WTC11 (cell line): ENCODE data around the gene MAGI2. TPM values are rescaled to one million over a fixed set of nuclear protein-coding genes. Genes with fewer than 3 reads are reported as not detected.

ENCODE experiments used
- ATAC-seq: fragments of 200-7000 bp; cut with Tn5 transposase; 2 replicates; pipeline ENCODE4 v1.10.0; 2021; ENCODE audit warnings: mild to moderate bottlenecking, moderate library complexity
- CTCF ChIA-PET: fragments of 300-600 bp; sonication (Branson Sonifier 250); formaldehyde crosslinking; loops from one replicate; lab custom pipeline; 2021; ENCODE audit warnings: antibody characterized with exemption; lab: Charles Lee
- POLR2A ChIA-PET: fragments of 350-600 bp; sonication (Branson Sonifier 250); formaldehyde crosslinking; loops from one replicate; lab custom pipeline; 2021; ENCODE audit warnings: antibody characterized with exemption; lab: Charles Lee
- DNase-seq: peaks from one replicate; pipeline ENCODE4 v3.0.0; 2021; ENCODE audit warnings: low spot score
- H3K27ac Mint-ChIP-seq: 2 replicates; pipeline ENCODE4 v1.8.0; 2021; ENCODE audit warnings: mixed read lengths
- H3K27me3 Mint-ChIP-seq: 2 replicates; pipeline ENCODE4 v1.8.0; 2021; ENCODE audit warnings: low read depth, mild to moderate bottlenecking, moderate library complexity, mixed read lengths
- H3K36me3 Mint-ChIP-seq: 2 replicates; pipeline ENCODE4 v1.8.0; 2021; ENCODE audit warnings: mixed read lengths
- H3K4me1 Mint-ChIP-seq: 2 replicates; pipeline ENCODE4 v1.8.0; 2022; ENCODE audit warnings: mixed read lengths
- H3K4me3 Mint-ChIP-seq: 2 replicates; pipeline ENCODE4 v1.8.0; 2021; ENCODE audit warnings: mild to moderate bottlenecking, moderate library complexity, mixed read lengths
- H3K9me3 Mint-ChIP-seq: 2 replicates; pipeline ENCODE4 v1.8.0; 2021; ENCODE audit warnings: mixed read lengths
- CREB1 ChIP-seq: sonication (generic); formaldehyde crosslinking; IDR thresholded peaks from 2 replicates; pipeline ENCODE4 v1.8.0; 2023; ENCODE audit warnings: mild to moderate bottlenecking, missing genetic modification reagents
- ETV6 ChIP-seq: sonication (generic); formaldehyde crosslinking; IDR thresholded peaks from 2 replicates; pipeline ENCODE4 v1.8.1; 2022; ENCODE audit warnings: mild to moderate bottlenecking, missing genetic modification reagents
- FOXP1 ChIP-seq: sonication (generic); formaldehyde crosslinking; IDR thresholded peaks from 2 replicates; pipeline ENCODE4 v1.8.0; 2022; ENCODE audit warnings: missing genetic modification reagents, mild to moderate bottlenecking, moderate library complexity, borderline replicate concordance
- GRHL2 ChIP-seq: fragments of 250-450 bp; sonication (Bioruptor Pico); IDR thresholded peaks from 2 replicates; pipeline ENCODE4 v1.8.0; 2022; ENCODE audit warnings: mild to moderate bottlenecking, moderate library complexity; ENCODE audit not compliant: insufficient replicate concordance, severe bottlenecking
- MYBL2 ChIP-seq: sonication (generic); formaldehyde crosslinking; IDR thresholded peaks from 2 replicates; pipeline ENCODE4 v1.8.1; 2023; ENCODE audit warnings: mild to moderate bottlenecking, moderate library complexity, missing genetic modification reagents
- NFATC4 ChIP-seq: fragments of 250-450 bp; sonication (Bioruptor Pico); IDR thresholded peaks from 2 replicates; pipeline ENCODE4 v1.9.0; 2021; ENCODE audit warnings: mild to moderate bottlenecking
- NFYB ChIP-seq: sonication (generic); formaldehyde crosslinking; conservative IDR thresholded peaks from 2 replicates; pipeline ENCODE4 v1.8.0; 2022; ENCODE audit warnings: low read depth, missing genetic modification reagents
- SMAD4 ChIP-seq: sonication (generic); formaldehyde crosslinking; IDR thresholded peaks from 2 replicates; pipeline ENCODE4 v1.8.0; 2022; ENCODE audit warnings: mild to moderate bottlenecking, missing genetic modification reagents
- SP1 ChIP-seq: sonication (generic); formaldehyde crosslinking; conservative IDR thresholded peaks from 2 replicates; pipeline ENCODE4 v1.8.1; 2022; ENCODE audit warnings: missing genetic modification reagents
- TEAD1 ChIP-seq: sonication (generic); formaldehyde crosslinking; IDR thresholded peaks from 2 replicates; pipeline ENCODE4 v1.8.0; 2022; ENCODE audit warnings: mild to moderate bottlenecking, missing genetic modification reagents
- ZNF281 ChIP-seq: sonication (generic); formaldehyde crosslinking; IDR thresholded peaks from 2 replicates; pipeline ENCODE4 v1.8.0; 2023; ENCODE audit warnings: mild to moderate bottlenecking, missing genetic modification reagents
- ZNF423 ChIP-seq: fragments of 250-450 bp; sonication (Bioruptor Pico); IDR thresholded peaks from 2 replicates; pipeline ENCODE4 v2.1.2; 2022; ENCODE audit warnings: mild to moderate bottlenecking, moderate library complexity
- total RNA-seq: library from RNA; stranded (reverse); gene quantifications from 3 replicates; pipeline ENCODE4 v1.2.3, GENCODE V29; 2021
- TF ChIP-seq, protein P1 (sequence below): fragments of 250-450 bp; sonication (Bioruptor Pico); IDR thresholded peaks from 2 replicates; pipeline ENCODE4 v1.8.0; 2021; ENCODE audit warnings: mild to moderate bottlenecking
- TF ChIP-seq, protein P2 (sequence below): fragments of 200-600 bp; IDR thresholded peaks from 2 replicates; pipeline ENCODE4 v1.8.0; 2022; ENCODE audit warnings: antibody characterized with exemption

MAGI2 gene
- total RNA-seq, 1 experiment from 2014 or later, result 26.6 TPM

DNA sequence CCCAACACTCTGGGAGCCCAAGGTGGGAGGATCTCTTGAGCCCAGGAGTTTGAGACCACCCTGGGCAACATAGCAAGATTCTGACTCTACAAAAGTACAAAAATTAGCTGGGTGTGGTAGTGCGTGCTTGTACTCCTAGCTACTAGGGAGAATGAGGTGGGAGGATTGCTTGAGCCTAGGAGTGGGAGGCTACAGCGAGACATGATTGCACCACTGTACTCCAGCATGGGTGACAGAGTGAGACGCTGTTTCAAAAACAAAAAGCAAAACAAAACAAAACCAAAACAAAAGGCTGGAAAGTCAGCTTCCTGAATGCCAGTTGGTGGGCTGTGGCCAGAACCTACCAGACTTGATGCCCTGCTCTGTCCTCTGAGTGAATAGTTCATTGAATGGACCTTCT, 1412.0 kb downstream of the MAGI2 start:
- no peaks in the 10 kb centered on the region for H3K36me3 Mint-ChIP-seq
- H3K27ac Mint-ChIP-seq, result no peak overlapping the region
- POLR2A ChIA-PET, result no interaction called here
- H3K9me3 Mint-ChIP-seq, result no peaks in the 10 kb centered on the region
- no peaks in the 10 kb centered on the region; the same call in 1 of the 2 replicates for H3K27me3 Mint-ChIP-seq
- ATAC-seq, result no peak
- peaks cover 30% of the 10 kb centered on the region for H3K4me1 Mint-ChIP-seq
- no peak for DNase-seq
- CTCF ChIA-PET, result interaction anchor here (1.4 to 8.6 kb wide), 4 partner anchors 10 to 101 kb away, joined by 3 to 111 read pairs (median 46); no protein-coding TSS in a partner anchor
- no peak for TF ChIP-seq NFATC4
- no peak for TF ChIP-seq ETV6 (CRISPR knock-in tag)
- TF ChIP-seq MYBL2 (CRISPR knock-in tag), result no peak
- no peak for TF ChIP-seq ZNF281 (CRISPR knock-in tag)
- no peak for TF ChIP-seq FOXP1 (CRISPR knock-in tag)
- TF ChIP-seq, protein P1, sequence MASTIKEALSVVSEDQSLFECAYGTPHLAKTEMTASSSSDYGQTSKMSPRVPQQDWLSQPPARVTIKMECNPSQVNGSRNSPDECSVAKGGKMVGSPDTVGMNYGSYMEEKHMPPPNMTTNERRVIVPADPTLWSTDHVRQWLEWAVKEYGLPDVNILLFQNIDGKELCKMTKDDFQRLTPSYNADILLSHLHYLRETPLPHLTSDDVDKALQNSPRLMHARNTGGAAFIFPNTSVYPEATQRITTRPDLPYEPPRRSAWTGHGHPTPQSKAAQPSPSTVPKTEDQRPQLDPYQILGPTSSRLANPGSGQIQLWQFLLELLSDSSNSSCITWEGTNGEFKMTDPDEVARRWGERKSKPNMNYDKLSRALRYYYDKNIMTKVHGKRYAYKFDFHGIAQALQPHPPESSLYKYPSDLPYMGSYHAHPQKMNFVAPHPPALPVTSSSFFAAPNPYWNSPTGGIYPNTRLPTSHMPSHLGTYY (CRISPR knock-in tag), result no peak
- no peak overlapping the region for H3K4me3 Mint-ChIP-seq

DNA sequence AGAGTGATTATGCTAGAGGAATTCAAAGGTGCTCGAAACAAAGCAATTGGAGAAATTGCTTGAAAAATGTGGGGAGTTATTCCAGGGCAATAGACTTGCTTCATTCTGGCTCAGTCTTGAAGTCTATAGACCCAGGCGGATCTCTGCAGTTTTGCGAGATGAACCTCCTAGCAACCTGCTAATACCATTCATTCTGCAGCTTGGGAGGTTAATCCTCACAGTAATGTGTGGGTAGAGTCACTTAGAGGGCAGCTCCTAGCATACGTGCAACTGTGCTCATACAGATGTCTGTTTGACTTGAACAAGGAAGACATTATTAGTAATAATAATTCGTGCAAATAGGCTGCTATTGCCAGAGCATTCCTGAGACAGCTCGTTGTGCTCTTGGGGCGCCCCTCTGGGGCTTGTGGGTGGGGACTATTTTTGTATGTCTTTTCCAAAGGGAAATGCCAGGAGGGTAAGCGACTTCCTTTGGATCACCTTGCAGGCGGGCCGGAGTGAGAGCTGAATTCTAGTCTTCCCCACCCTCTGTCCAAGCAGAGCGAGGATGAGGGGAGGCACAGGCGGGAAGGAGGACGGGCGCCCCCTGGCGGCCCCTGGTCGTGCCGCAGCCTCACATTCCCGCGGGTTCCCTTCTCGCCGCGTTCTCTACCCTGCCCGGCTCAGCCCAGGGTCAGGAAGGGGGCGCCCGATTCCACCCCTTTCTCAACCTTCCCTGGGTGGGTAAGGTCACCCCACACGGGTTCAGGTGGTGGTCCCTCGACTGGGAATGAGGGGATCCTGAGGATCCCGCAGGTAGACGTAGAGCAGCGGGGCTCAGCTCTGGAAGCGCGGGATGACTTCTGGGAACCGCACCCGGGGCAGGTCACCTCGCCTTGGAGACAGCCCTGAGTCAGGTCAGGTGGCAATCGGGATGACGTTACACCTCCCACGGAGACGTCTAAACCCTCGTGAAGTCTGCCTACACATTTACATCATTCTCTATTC, 1413.4 kb downstream of the MAGI2 start:
- Mint-ChIP-seq H3K27me3 (no peaks in the 10 kb centered on the region; the same call in 1 of the 2 replicates), H3K4me1 (peaks cover 30% of the 10 kb centered on the region), H3K36me3 (no peaks in the 10 kb centered on the region), H3K27ac (no peak overlapping the region), H3K4me3 (peak overlapping the region; percentile 40), H3K9me3 (no peaks in the 10 kb centered on the region)
- TF ChIP-seq SP1 (CRISPR knock-in tag) (0 out of 2 replicates have a peak, but pooled peaks have one; percentile 52), TEAD1 (CRISPR knock-in tag) (0 out of 2 replicates have a peak, but pooled peaks have one; percentile 49), GRHL2 (CRISPR knock-in tag) (no peak), FOXP1 (CRISPR knock-in tag) (0 out of 2 replicates have a peak, but pooled peaks have one; percentile 21)
- TF ChIP-seq, protein P2, sequence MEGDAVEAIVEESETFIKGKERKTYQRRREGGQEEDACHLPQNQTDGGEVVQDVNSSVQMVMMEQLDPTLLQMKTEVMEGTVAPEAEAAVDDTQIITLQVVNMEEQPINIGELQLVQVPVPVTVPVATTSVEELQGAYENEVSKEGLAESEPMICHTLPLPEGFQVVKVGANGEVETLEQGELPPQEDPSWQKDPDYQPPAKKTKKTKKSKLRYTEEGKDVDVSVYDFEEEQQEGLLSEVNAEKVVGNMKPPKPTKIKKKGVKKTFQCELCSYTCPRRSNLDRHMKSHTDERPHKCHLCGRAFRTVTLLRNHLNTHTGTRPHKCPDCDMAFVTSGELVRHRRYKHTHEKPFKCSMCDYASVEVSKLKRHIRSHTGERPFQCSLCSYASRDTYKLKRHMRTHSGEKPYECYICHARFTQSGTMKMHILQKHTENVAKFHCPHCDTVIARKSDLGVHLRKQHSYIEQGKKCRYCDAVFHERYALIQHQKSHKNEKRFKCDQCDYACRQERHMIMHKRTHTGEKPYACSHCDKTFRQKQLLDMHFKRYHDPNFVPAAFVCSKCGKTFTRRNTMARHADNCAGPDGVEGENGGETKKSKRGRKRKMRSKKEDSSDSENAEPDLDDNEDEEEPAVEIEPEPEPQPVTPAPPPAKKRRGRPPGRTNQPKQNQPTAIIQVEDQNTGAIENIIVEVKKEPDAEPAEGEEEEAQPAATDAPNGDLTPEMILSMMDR, result peak; percentile 99
- DNase-seq (peak; percentile 81), ATAC-seq (peak; percentile 90)
- POLR2A ChIA-PET, result no interaction called here
- CTCF ChIA-PET, result interaction anchor here (0.5 to 8.6 kb wide), 41 partner anchors 8 to 390 kb away, joined by 3 to 111 read pairs (median 4); no protein-coding TSS in a partner anchor

GRCh38 chr7:78038465-78039080, 1414.9 kb downstream of the MAGI2 start:
- TF ChIP-seq ZNF423 (CRISPR knock-in tag) (0 out of 2 replicates have a peak, but pooled peaks have one; percentile 36), NFYB (CRISPR knock-in tag) (no peak), SMAD4 (CRISPR knock-in tag) (no peak), CREB1 (CRISPR knock-in tag) (no peak)
- peak; percentile 28; the same call in 1 of the 2 replicates for ATAC-seq
- Mint-ChIP-seq H3K9me3 (no peaks in the 10 kb centered on the region), H3K36me3 (no peaks in the 10 kb centered on the region), H3K27ac (peak overlapping the region; percentile 85), H3K4me3 (no peak overlapping the region), H3K4me1 (peaks cover 30% of the 10 kb centered on the region), H3K27me3 (no peaks in the 10 kb centered on the region; the same call in 1 of the 2 replicates)
- DNase-seq, result no peak
- ChIA-PET CTCF (interaction anchor here (1.4 to 8.6 kb wide), 6 partner anchors 11 to 98 kb away, joined by 5 to 111 read pairs (median 7); no protein-coding TSS in a partner anchor), POLR2A (no interaction called here)
